Measurements from ENCODE around the gene SEMG1. TPM values are rescaled to one million over a fixed set of nuclear protein-coding genes. Genes with fewer than 3 reads are reported as not detected.

SEMG1 gene
- total RNA-seq, 4 donors from 2014 or later, result not detected

GRCh38 chr20:45251884-45252560, 45.2 kb downstream of the SEMG1 start:
- 51 to 56% methylated on average over 5 of the region's 5 CpGs for WGBS, 2 donors
- no peaks in the 10 kb centered on the region for H3K36me3 ChIP-seq
- no peak for DNase-seq (ENCODE audit: low spot score in 2 of 2)
- H3K9me3 ChIP-seq, result no peaks in the 10 kb centered on the region
- peaks cover 0 to 21% (median 2%) of the 10 kb centered on the region in 4 donors for H3K4me1 ChIP-seq
- no peak overlapping the region for H3K27ac ChIP-seq
- no peaks in the 10 kb centered on the region for H3K27me3 ChIP-seq
- H3K4me3 ChIP-seq, result no peak overlapping the region
- TF ChIP-seq CTCF (IDR thresholded peaks at IDR 0.05) (no peak), EP300 (IDR thresholded peaks at IDR 0.05) (no peak), POLR2A (IDR thresholded peaks at IDR 0.05) (no peak)

- Histone ChIP-seq H3K4me1 (peaks cover 0 to 21% (median 2%) of the 10 kb centered on the region in 4 donors), H3K4me3 (peak overlapping the region in 1 of 4 donors; percentile 30), H3K27me3 (no peaks in the 10 kb centered on the region), H3K36me3 (no peaks in the 10 kb centered on the region), H3K9me3 (no peaks in the 10 kb centered on the region), H3K27ac (peak overlapping the region in 1 of 4 donors; percentile 74)
- no peak for DNase-seq (ENCODE audit: low spot score in 2 of 2)
- WGBS, 2 donors, result 83 to 91% methylated on average over 4 of the region's 4 CpGs
- TF ChIP-seq EP300 (IDR thresholded peaks at IDR 0.05) (no peak), CTCF (IDR thresholded peaks at IDR 0.05) (no peak), POLR2A (IDR thresholded peaks at IDR 0.05) (no peak)
Measured at GRCh38 chr20:45253261-45253660, 46.4 kb downstream of the SEMG1 start.

- Histone ChIP-seq H3K36me3 (no peaks in the 10 kb centered on the region), H3K27me3 (no peaks in the 10 kb centered on the region), H3K4me1 (peaks cover 0 to 21% (median 2%) of the 10 kb centered on the region in 4 donors), H3K4me3 (peak within 1 kb of the TSS in 1 of 4 donors; percentile 30), H3K9me3 (no peaks in the 10 kb centered on the region), H3K27ac (peak within 1 kb of the TSS in 2 of 4 donors; percentile 69 to 74)
- TF ChIP-seq POLR2A (IDR thresholded peaks at IDR 0.05) (no peak), EP300 (IDR thresholded peaks at IDR 0.05) (peak; percentile 16 to 78), CTCF (IDR thresholded peaks at IDR 0.05) (no peak)
- 35 to 38% methylated on average over 7 of the region's 7 CpGs for WGBS, 2 donors
- peak; percentile 30 to 62 for DNase-seq (ENCODE audit: low spot score in 2 of 2)
Measured at GRCh38 chr20:45254383-45255262, 47.8 kb downstream of the SEMG1 start, which contains the start of gene SLPI. TSS of gene SLPI (minus strand) at chr20:45254564. CDS start at chr20:45254543, 21 bp downstream.

GRCh38 chr20:45257161-45257560, 50.3 kb downstream of the SEMG1 start:
- Histone ChIP-seq H3K27me3 (no peaks in the 10 kb centered on the region), H3K4me1 (peaks cover 0 to 21% (median 2%) of the 10 kb centered on the region in 4 donors), H3K9me3 (no peaks in the 10 kb centered on the region), H3K4me3 (no peak overlapping the region), H3K36me3 (no peaks in the 10 kb centered on the region), H3K27ac (no peak overlapping the region)
- no peak for DNase-seq (ENCODE audit: low spot score in 2 of 2)
- TF ChIP-seq EP300 (IDR thresholded peaks at IDR 0.05) (no peak), POLR2A (IDR thresholded peaks at IDR 0.05) (no peak), CTCF (IDR thresholded peaks at IDR 0.05) (no peak)
- WGBS, 2 donors, result 64 to 95% methylated on average over 3 of the region's 3 CpGs

- 88% methylated on average over 7 of the region's 7 CpGs for WGBS, 2 donors
- Histone ChIP-seq H3K4me1 (peaks cover 0 to 21% (median 2%) of the 10 kb centered on the region in 4 donors), H3K27ac (no peak overlapping the region), H3K4me3 (no peak overlapping the region), H3K9me3 (no peaks in the 10 kb centered on the region), H3K27me3 (no peaks in the 10 kb centered on the region), H3K36me3 (no peaks in the 10 kb centered on the region)
- TF ChIP-seq CTCF (IDR thresholded peaks at IDR 0.05) (no peak), POLR2A (IDR thresholded peaks at IDR 0.05) (no peak), EP300 (IDR thresholded peaks at IDR 0.05) (no peak)
- no peak for DNase-seq (ENCODE audit: low spot score in 2 of 2)
Measured at GRCh38 chr20:45257711-45258110, 50.9 kb downstream of the SEMG1 start.

Data from tibial nerve (tissue), 4 donors.